Psoas muscle (tissue), 8 donors: ENCODE results near the gene RAB3C. TPM values are rescaled to one million over a fixed set of nuclear protein-coding genes. Genes with fewer than 3 reads are reported as not detected.

Source experiments
- ATAC-seq, 4 donors: fragments of 200-7000 bp; cut with Tn5 transposase; one replicate each; pipeline ENCODE4 v1.9.1; 2020; ENCODE audit warnings: moderate library complexity in 3 of 4, mild to moderate bottlenecking in 2 of 4
- DNase-seq, 2 donors: peaks; one replicate each; pipeline ENCODE4 v3.0.0-alpha.2; 2020
- H3K27ac ChIP-seq: fragments of 200-600 bp; one replicate; pipeline ENCODE4 v1.8.0; 2022
- H3K27me3 ChIP-seq, 3 donors: fragments of 200-600 bp in 1 of 3; one replicate each; pipeline versions ENCODE4 v1.6.1 to v1.8.0; 2013 to 2022; ENCODE audit warnings: low read length in 2 of 3, mild to moderate bottlenecking in 2 of 3, moderate library complexity in 1 of 3; ENCODE audit not compliant: insufficient read depth in 3 of 3
- H3K36me3 ChIP-seq, 2 donors: fragments of 200-600 bp in 1 of 2; one replicate each; pipeline versions ENCODE4 v1.6.1 to v1.8.0; 2013 to 2022; ENCODE audit warnings: low read depth in 1 of 2, mild to moderate bottlenecking in 1 of 2, moderate library complexity in 1 of 2; ENCODE audit not compliant: insufficient read depth in 1 of 2
- H3K4me1 ChIP-seq: fragments of 200-600 bp; one replicate; pipeline ENCODE4 v1.8.0; 2022
- H3K4me3 ChIP-seq: fragments of 200-600 bp; one replicate; pipeline ENCODE4 v1.8.0; 2022; ENCODE audit warnings: mild to moderate bottlenecking
- H3K9me3 ChIP-seq: fragments of 200-600 bp; one replicate; pipeline ENCODE4 v1.8.0; 2022
- WGBS, 3 donors: extraction: QIAGEN DNeasy Blood & Tissue Kit; methylation state at CpG; one replicate each; pipeline versions ENCODE4 v1.1.6 to v1.1.7; 2013; 5-methylcytosine and 5-hydroxymethylcytosine counted together
- intact Hi-C, 2 donors: fragments of 100-400 bp; cut with DNase I; formaldehyde crosslinking; loops; one replicate each; pipeline versions ENCODE4 v1.11.0 to v1.14.2; 2022
- polyA plus RNA-seq, 3 donors: library from polyadenylated mRNA; stranded (reverse); fragments of 200-250 nt; gene quantifications; one replicate each; pipeline ENCODE4 v1.2.3, GENCODE V29; 2013
- total RNA-seq, 4 donors: library from RNA; stranded (reverse); fragmentation: NEBNext Ultra II Directional in 2 of 4; extraction: Animal tissue kit (Norgen Biotek cat#: 25700) in 2 of 4; gene quantifications; one replicate each; pipeline versions ENCODE4 v1.2.1 to v1.2.4, GENCODE V29; 2021 to 2023
- TF ChIP-seq, protein P1 (sequence below): fragments of 200-600 bp; IDR thresholded peaks from one replicate; pipeline ENCODE4 v1.8.0; 2022; ENCODE audit warnings: antibody characterized with exemption
- donor health status: healthy with polysubstance abuse.
- donor health status: DM: no; HTN: no; CAD: no; lungs with moderate emphysema.
- donor health status: Bipolar disorder and iron deficiency.
- donor health status: healthy.
- donor health status: DM: yes; HTN: yes; CAD: no.
- donor health status: DM: no; HTN: no; CAD: no.
- donor health status: DM: no; HTN: no; CAD: no.
- donor health status: DM: yes; HTN: yes; CAD: no.

Gene RAB3C
- total and polyA plus RNA-seq, 7 donors: 0.16 to 2.2 (median 0.62) TPM

DNA sequence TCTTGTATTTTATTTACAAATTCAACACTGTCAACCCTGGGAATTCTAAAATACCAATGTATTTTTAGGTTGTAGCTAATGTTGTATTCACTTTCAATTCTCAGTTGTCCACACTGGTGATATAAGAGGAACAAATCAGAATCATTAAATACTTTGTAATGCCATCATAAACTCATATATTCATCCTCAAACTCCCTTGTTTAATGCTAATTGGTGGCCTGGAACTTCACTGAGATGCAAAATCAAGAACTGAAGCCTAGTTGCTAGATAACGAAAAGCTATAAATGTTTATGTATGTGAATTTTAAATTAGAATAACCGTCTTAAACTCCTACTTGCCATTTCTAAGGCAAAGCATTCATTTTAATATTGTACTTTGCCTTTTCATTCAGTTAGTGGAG, 274.7 kb downstream of the RAB3C start:
- Histone ChIP-seq H3K27me3 (peaks cover 0 to 2% (median 0%) of the 10 kb centered on the region in 3 donors), H3K4me3 (no peak overlapping the region), H3K36me3 (no peaks in the 10 kb centered on the region), H3K9me3 (no peaks in the 10 kb centered on the region), H3K4me1 (no peaks in the 10 kb centered on the region), H3K27ac (no peak overlapping the region)
- no peak for ATAC-seq
- 47 to 49% (median 48%) methylated on average over 2 of the region's 2 CpGs for WGBS, 3 donors
- TF ChIP-seq, protein P1, sequence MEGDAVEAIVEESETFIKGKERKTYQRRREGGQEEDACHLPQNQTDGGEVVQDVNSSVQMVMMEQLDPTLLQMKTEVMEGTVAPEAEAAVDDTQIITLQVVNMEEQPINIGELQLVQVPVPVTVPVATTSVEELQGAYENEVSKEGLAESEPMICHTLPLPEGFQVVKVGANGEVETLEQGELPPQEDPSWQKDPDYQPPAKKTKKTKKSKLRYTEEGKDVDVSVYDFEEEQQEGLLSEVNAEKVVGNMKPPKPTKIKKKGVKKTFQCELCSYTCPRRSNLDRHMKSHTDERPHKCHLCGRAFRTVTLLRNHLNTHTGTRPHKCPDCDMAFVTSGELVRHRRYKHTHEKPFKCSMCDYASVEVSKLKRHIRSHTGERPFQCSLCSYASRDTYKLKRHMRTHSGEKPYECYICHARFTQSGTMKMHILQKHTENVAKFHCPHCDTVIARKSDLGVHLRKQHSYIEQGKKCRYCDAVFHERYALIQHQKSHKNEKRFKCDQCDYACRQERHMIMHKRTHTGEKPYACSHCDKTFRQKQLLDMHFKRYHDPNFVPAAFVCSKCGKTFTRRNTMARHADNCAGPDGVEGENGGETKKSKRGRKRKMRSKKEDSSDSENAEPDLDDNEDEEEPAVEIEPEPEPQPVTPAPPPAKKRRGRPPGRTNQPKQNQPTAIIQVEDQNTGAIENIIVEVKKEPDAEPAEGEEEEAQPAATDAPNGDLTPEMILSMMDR: no peak
- DNase-seq: no peak
- intact Hi-C loops: loop anchor here in 1 of 2 donors (10.0 kb wide), 1 partner anchor 363 kb away; the partner anchor contains the start of gene GAPT

DNA sequence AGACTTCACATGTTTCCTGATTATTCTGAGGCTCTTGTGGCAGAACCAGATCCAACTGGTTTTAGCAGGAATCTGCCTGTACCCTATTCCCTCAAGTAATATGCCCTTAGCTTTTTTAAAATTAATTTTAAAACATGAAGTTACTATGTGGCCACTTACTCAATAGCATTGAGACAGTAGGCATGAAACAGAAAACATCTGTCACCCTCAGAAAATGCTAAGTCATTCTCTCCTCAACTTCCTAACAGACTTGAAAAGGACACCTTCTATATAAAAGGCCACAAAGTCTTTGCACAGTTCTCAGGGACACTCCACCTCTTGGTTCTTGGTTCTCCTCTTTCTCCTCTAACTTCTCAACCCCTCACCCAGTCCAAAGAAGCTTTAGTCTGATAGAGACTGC, 277.8 kb downstream of the RAB3C start:
- no peak overlapping the region for H3K27ac ChIP-seq
- DNase-seq (no peak), ATAC-seq (peak in 1 of 4 donors; percentile 25)
- H3K36me3 ChIP-seq: no peaks in the 10 kb centered on the region
- H3K27me3 ChIP-seq: peaks cover 0 to 2% (median 0%) of the 10 kb centered on the region in 3 donors
- intact Hi-C loops: no loop called here
- TF ChIP-seq, protein P1: no peak
- no peaks in the 10 kb centered on the region for H3K9me3 ChIP-seq
- H3K4me3 ChIP-seq: no peak overlapping the region
- H3K4me1 ChIP-seq: no peaks in the 10 kb centered on the region

DNA sequence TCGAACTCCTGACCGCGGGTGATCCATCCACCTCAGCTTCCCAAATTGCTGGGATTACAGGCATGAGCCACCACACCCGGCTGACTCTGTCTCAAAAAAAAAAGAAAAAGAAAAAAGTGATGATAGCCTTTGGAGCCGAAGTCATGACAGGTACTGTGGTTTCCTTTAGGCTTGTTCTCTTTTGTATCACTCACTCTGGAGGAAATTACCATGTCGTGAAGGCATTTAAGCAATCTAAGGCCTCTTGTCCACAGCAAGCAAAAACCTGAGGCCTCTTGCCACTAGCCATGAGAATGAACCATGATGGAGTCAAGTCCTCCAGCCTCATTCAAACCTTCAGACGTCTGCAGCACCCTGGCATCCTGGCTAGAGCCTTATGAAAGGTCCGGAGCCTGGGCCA, 286.1 kb downstream of the RAB3C start:
- Histone ChIP-seq H3K27ac (no peak overlapping the region), H3K36me3 (no peaks in the 10 kb centered on the region), H3K9me3 (no peaks in the 10 kb centered on the region), H3K27me3 (no peaks in the 10 kb centered on the region), H3K4me3 (no peak overlapping the region), H3K4me1 (no peaks in the 10 kb centered on the region)
- 52 to 86% (median 74%) methylated on average over 8 of the region's 8 CpGs for WGBS, 3 donors
- DNase-seq: no peak
- intact Hi-C loops: no loop called here
- no peak for ATAC-seq
- TF ChIP-seq, protein P1: no peak

DNA sequence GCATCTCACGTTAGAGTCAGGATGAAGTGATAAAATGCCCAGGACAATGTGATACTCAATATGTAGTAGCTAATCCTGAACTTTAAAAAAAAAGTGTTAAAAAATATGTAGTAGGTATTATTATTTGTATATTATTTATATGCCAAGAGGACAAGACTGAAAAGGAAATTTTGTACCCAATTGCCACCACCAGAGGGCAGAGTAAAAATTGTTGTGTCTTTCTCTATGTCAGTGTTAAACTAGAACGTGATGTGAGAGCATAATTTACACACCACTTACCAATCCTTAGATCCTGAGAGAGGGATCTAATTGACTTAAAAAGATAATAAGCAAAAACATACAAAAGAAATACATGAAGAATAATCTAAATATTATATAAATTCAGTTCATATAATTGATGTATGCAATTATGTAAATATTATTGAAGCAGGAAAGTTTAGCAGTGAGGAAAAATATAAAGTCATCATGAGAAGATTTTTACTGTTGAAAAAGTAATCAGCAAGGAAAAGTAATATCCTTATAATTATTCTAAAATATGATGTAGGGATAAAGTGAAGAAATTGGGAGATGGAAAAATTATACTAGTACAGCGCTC, 288.9 kb downstream of the RAB3C start:
- ATAC-seq: peak in 2 of 4 donors; percentile 63 to 78
- intact Hi-C loops: loop anchor here (10.0 kb wide), 1 partner anchor 933 kb away; no protein-coding TSS in a partner anchor

More for the DNA sequence above, 288.9 kb downstream of the RAB3C start:
- TF ChIP-seq, protein P1: peak; percentile 60
- 51 to 54% (median 54%) methylated on average over 3 of the region's 3 CpGs for WGBS, 3 donors
- H3K4me3 ChIP-seq: no peak overlapping the region
- H3K9me3 ChIP-seq: no peaks in the 10 kb centered on the region
- no peaks in the 10 kb centered on the region for H3K27me3 ChIP-seq
- no peak for DNase-seq
- no peaks in the 10 kb centered on the region for H3K4me1 ChIP-seq
- H3K36me3 ChIP-seq: no peaks in the 10 kb centered on the region
- no peak overlapping the region for H3K27ac ChIP-seq
